GM23338 (cell line): ENCODE results near the gene CRYBG2. TPM values are rescaled to one million over a fixed set of nuclear protein-coding genes. Genes with fewer than 3 reads are reported as not detected.

Experiments used
- ATAC-seq: fragments of 200-7000 bp; cut with Tn5 transposase; 3 replicates; pipeline ENCODE4 v1.9.1; 2020
- DNase-seq: peaks from one replicate; pipeline ENCODE4 v3.0.0-alpha.2; 2015; ENCODE audit warnings: low spot score
- H2AFZ ChIP-seq: fragments of 200-600 bp; sonication (generic); 2 replicates; pipeline ENCODE4 v1.8.0; 2016; ENCODE audit warnings: antibody characterized with exemption, mild to moderate bottlenecking, moderate library complexity
- H3F3A ChIP-seq: fragments of 200-600 bp; sonication (generic); replicated peaks from 2 replicates; pipeline ENCODE4 v1.8.0; 2017; ENCODE audit warnings: antibody characterized with exemption, mixed run types, low read depth
- H3K27ac ChIP-seq: fragments of 200-600 bp; sonication (generic); 2 replicates; pipeline ENCODE4 v1.6.1; 2016; ENCODE audit warnings: low read depth
- H3K27me3 ChIP-seq: fragments of 200-600 bp; sonication (generic); 2 replicates; pipeline ENCODE4 v1.8.0; 2016; ENCODE audit warnings: mild to moderate bottlenecking, mixed run types, moderate library complexity; ENCODE audit not compliant: insufficient read depth
- H3K36me3 ChIP-seq: fragments of 200-600 bp; sonication (generic); 2 replicates; pipeline ENCODE4 v1.8.0; 2016; ENCODE audit warnings: mild to moderate bottlenecking; ENCODE audit not compliant: insufficient read depth
- H3K4me1 ChIP-seq: fragments of 200-600 bp; sonication (generic); 2 replicates; pipeline ENCODE4 v1.8.0; 2016; ENCODE audit warnings: mild to moderate bottlenecking, moderate library complexity; ENCODE audit not compliant: insufficient read depth
- H3K4me2 ChIP-seq: fragments of 200-600 bp; sonication (generic); 2 replicates; pipeline ENCODE4 v1.7.1; 2017; ENCODE audit warnings: mixed run types
- H3K4me3 ChIP-seq: fragments of 200-600 bp; sonication (generic); 2 replicates; pipeline ENCODE4 v1.6.1; 2016; ENCODE audit warnings: mixed run types
- H3K79me2 ChIP-seq: fragments of 200-600 bp; sonication (generic); replicated peaks from 2 replicates; pipeline ENCODE4 v1.8.0; 2017; ENCODE audit warnings: mild to moderate bottlenecking; ENCODE audit not compliant: insufficient read depth
- H3K9me2 ChIP-seq: fragments of 200-600 bp; sonication (generic); 2 replicates; pipeline ENCODE4 v1.8.0; 2017; ENCODE audit not compliant: insufficient read depth
- H4K20me1 ChIP-seq: fragments of 200-600 bp; sonication (generic); replicated peaks from 2 replicates; pipeline ENCODE4 v1.8.0; 2017; ENCODE audit warnings: mild to moderate bottlenecking; ENCODE audit not compliant: insufficient read depth
- H3K27ac Mint-ChIP-seq: 2 replicates; pipeline ENCODE4 v1.8.0; 2020; ENCODE audit warnings: inconsistent platforms, mild to moderate bottlenecking, moderate library complexity, mixed read lengths
- H3K27me3 Mint-ChIP-seq: 3 replicates; pipeline ENCODE4 v1.8.0; 2022; ENCODE audit warnings: low read depth, mild to moderate bottlenecking, moderate library complexity, mixed read lengths, inconsistent platforms; ENCODE audit not compliant: insufficient read depth, poor library complexity
- H3K36me3 Mint-ChIP-seq: 3 replicates; pipeline ENCODE4 v1.8.0; 2021; ENCODE audit warnings: low read depth, mild to moderate bottlenecking, inconsistent platforms, moderate library complexity, mixed read lengths
- H3K4me1 Mint-ChIP-seq: 3 replicates; pipeline ENCODE4 v1.8.0; 2020; ENCODE audit warnings: mild to moderate bottlenecking, inconsistent platforms, mixed read lengths
- H3K4me3 Mint-ChIP-seq: 3 replicates; pipeline ENCODE4 v1.8.0; 2021; ENCODE audit warnings: moderate library complexity, mild to moderate bottlenecking, inconsistent platforms, mixed read lengths
- H3K9me3 Mint-ChIP-seq: 3 replicates; pipeline ENCODE4 v1.8.0; 2020; ENCODE audit warnings: moderate library complexity, mild to moderate bottlenecking, inconsistent platforms, mixed read lengths
- CREB1 ChIP-seq: fragments of 250-450 bp; sonication (Bioruptor Pico); IDR thresholded peaks from 2 replicates; pipeline ENCODE4 v1.5.0; 2020; ENCODE audit warnings: low read depth, mild to moderate bottlenecking, moderate library complexity
- EZH2 ChIP-seq: fragments of 200-600 bp; sonication (generic); IDR thresholded peaks from one replicate; pipeline ENCODE4 v1.8.0; 2017; ENCODE audit warnings: antibody characterized with exemption, mild to moderate bottlenecking, low read depth; ENCODE audit not compliant: unreplicated experiment
- EZH2phosphoT487 ChIP-seq: fragments of 200-600 bp; sonication (generic); IDR thresholded peaks from one replicate; pipeline ENCODE4 v1.8.1; 2018; ENCODE audit warnings: antibody characterized with exemption; ENCODE audit not compliant: unreplicated experiment
- JUNB ChIP-seq: IDR thresholded peaks from one replicate; pipeline ENCODE4 v1.6.1; 2016; ENCODE audit warnings: antibody characterized with exemption; ENCODE audit not compliant: unreplicated experiment
- NANOG ChIP-seq: IDR thresholded peaks from 2 replicates; pipeline ENCODE4 v1.6.1; 2016; ENCODE audit warnings: antibody characterized with exemption, borderline replicate concordance
- POLR2AphosphoS5 ChIP-seq: IDR thresholded peaks from 2 replicates; pipeline ENCODE4 v1.6.1; 2016; ENCODE audit warnings: antibody characterized with exemption, low read depth
- STAT1 ChIP-seq: IDR thresholded peaks from one replicate; pipeline ENCODE4 v1.6.1; 2016; ENCODE audit warnings: antibody characterized with exemption; ENCODE audit not compliant: unreplicated experiment
- ZNF114 ChIP-seq: fragments of 250-450 bp; sonication (Bioruptor Pico); IDR thresholded peaks from 2 replicates; pipeline ENCODE4 v1.5.0; 2020; ENCODE audit warnings: mild to moderate bottlenecking, moderate library complexity
- ZNF331 ChIP-seq: fragments of 250-450 bp; sonication (Bioruptor Pico); IDR thresholded peaks from 2 replicates; pipeline ENCODE4 v1.5.0; 2020; ENCODE audit warnings: low read depth, mild to moderate bottlenecking, moderate library complexity
- polyA plus RNA-seq: library from polyadenylated mRNA; unstranded; fragments of >200 nt; fragmentation: Nextera tagmentation; extraction: Ambion mirVana; gene quantifications from 2 replicates; pipeline ENCODE4 v1.2.1, GENCODE V29; 2016
- total RNA-seq: library from RNA; depleted of rRNA; stranded (reverse); fragments of >200 nt; shearing (Covaris generic); gene quantifications from 2 replicates; pipeline ENCODE4 v1.2.3, GENCODE V29; 2014
- TF ChIP-seq, protein P1 (sequence below): fragments of 250-450 bp; sonication (Bioruptor Pico); IDR thresholded peaks from 2 replicates; pipeline ENCODE4 v1.5.0; 2020; ENCODE audit warnings: mild to moderate bottlenecking, moderate library complexity
- TF ChIP-seq, protein P2 (sequence below): IDR thresholded peaks from 2 replicates; pipeline ENCODE4 v1.6.1; 2016; ENCODE audit warnings: antibody characterized with exemption
- TF ChIP-seq, protein P3 (sequence below), 2 experiments: fragments of 200-600 bp in 1 of 2; sonication (generic) in 1 of 2; conservative IDR thresholded peaks; 2 replicates each; pipeline versions ENCODE4 v1.5.1 to v1.6.1; 2016 to 2017; ENCODE audit warnings: antibody characterized with exemption in 2 of 2, low read depth in 2 of 2, mild to moderate bottlenecking in 2 of 2, moderate library complexity in 1 of 2
- TF ChIP-seq, protein P4 (sequence below): IDR thresholded peaks from one replicate; pipeline ENCODE4 v1.6.1; 2018; ENCODE audit warnings: antibody characterized with exemption; ENCODE audit not compliant: unreplicated experiment

CRYBG2 gene
- total and polyA plus RNA-seq, 2 experiments from 2014 or later: 17.6 to 18.4 TPM

DNA sequence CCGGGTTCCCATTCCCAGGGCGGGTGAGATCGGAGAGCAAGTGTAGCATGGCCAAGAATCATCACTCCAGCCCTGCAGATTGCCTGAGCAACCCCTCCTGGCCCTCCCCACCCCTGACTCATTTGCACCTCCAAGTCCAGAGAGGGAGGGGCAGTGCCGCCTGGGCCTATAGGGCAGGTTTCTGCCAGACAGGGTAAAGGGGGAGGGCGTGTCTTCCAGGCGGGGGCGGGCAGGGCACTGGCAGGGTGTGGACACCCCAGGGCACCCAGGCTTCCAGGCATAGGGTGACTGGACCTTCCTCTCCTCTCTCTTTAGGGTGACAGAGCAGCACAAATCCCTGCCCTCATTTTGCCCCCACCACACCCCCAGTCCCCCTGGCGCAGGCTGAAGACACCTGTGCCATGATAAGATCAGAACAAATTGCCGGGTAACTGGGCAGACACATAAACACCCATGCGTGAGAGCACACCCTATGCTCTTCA is 3.2 kb upstream of the CRYBG2 start:
- Histone ChIP-seq H3K9me2 (no peaks in the 10 kb centered on the region), H3K79me2 (no peaks in the 10 kb centered on the region), H3K36me3 (no peaks in the 10 kb centered on the region), H3K4me1 (peaks cover 15% of the 10 kb centered on the region), H4K20me1 (no peaks in the 10 kb centered on the region), H3K27ac (no peak overlapping the region), H3K27me3 (peaks cover 26% of the 10 kb centered on the region), H3F3A (peaks cover 10% of the 10 kb centered on the region; the same call in 1 of the 2 replicates), H3K4me3 (no peak overlapping the region), H3K4me2 (no peak overlapping the region), H2AFZ (no peak overlapping the region)
- no peaks in the 10 kb centered on the region for H3K36me3 Mint-ChIP-seq
- TF ChIP-seq STAT1: no peak
- TF ChIP-seq CREB1 (CRISPR knock-in tag): no peak
- TF ChIP-seq POLR2AphosphoS5: no peak
- TF ChIP-seq, protein P1, sequence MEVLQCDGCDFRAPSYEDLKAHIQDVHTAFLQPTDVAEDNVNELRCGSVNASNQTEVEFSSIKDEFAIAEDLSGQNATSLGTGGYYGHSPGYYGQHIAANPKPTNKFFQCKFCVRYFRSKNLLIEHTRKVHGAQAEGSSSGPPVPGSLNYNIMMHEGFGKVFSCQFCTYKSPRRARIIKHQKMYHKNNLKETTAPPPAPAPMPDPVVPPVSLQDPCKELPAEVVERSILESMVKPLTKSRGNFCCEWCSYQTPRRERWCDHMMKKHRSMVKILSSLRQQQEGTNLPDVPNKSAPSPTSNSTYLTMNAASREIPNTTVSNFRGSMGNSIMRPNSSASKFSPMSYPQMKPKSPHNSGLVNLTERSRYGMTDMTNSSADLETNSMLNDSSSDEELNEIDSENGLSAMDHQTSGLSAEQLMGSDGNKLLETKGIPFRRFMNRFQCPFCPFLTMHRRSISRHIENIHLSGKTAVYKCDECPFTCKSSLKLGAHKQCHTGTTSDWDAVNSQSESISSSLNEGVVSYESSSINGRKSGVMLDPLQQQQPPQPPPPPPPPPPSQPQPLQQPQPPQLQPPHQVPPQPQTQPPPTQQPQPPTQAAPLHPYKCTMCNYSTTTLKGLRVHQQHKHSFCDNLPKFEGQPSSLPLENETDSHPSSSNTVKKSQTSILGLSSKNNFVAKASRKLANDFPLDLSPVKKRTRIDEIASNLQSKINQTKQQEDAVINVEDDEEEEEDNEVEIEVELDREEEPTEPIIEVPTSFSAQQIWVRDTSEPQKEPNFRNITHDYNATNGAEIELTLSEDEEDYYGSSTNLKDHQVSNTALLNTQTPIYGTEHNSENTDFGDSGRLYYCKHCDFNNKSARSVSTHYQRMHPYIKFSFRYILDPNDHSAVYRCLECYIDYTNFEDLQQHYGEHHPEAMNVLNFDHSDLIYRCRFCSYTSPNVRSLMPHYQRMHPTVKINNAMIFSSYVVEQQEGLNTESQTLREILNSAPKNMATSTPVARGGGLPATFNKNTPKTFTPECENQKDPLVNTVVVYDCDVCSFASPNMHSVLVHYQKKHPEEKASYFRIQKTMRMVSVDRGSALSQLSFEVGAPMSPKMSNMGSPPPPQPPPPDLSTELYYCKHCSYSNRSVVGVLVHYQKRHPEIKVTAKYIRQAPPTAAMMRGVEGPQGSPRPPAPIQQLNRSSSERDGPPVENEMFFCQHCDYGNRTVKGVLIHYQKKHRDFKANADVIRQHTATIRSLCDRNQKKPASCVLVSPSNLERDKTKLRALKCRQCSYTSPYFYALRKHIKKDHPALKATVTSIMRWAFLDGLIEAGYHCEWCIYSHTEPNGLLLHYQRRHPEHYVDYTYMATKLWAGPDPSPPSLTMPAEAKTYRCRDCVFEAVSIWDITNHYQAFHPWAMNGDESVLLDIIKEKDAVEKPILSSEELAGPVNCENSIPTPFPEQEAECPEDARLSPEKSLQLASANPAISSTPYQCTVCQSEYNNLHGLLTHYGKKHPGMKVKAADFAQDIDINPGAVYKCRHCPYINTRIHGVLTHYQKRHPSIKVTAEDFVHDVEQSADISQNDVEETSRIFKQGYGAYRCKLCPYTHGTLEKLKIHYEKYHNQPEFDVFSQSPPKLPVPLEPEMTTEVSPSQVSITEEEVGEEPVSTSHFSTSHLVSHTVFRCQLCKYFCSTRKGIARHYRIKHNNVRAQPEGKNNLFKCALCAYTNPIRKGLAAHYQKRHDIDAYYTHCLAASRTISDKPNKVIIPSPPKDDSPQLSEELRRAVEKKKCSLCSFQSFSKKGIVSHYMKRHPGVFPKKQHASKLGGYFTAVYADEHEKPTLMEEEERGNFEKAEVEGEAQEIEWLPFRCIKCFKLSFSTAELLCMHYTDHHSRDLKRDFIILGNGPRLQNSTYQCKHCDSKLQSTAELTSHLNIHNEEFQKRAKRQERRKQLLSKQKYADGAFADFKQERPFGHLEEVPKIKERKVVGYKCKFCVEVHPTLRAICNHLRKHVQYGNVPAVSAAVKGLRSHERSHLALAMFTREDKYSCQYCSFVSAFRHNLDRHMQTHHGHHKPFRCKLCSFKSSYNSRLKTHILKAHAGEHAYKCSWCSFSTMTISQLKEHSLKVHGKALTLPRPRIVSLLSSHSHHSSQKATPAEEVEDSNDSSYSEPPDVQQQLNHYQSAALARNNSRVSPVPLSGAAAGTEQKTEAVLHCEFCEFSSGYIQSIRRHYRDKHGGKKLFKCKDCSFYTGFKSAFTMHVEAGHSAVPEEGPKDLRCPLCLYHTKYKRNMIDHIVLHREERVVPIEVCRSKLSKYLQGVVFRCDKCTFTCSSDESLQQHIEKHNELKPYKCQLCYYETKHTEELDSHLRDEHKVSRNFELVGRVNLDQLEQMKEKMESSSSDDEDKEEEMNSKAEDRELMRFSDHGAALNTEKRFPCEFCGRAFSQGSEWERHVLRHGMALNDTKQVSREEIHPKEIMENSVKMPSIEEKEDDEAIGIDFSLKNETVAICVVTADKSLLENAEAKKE (CRISPR knock-in tag): no peak
- TF ChIP-seq ZNF114 (CRISPR knock-in tag): no peak
- TF ChIP-seq ZNF331: no peak
- no peak for TF ChIP-seq NANOG
- TF ChIP-seq, protein P2, sequence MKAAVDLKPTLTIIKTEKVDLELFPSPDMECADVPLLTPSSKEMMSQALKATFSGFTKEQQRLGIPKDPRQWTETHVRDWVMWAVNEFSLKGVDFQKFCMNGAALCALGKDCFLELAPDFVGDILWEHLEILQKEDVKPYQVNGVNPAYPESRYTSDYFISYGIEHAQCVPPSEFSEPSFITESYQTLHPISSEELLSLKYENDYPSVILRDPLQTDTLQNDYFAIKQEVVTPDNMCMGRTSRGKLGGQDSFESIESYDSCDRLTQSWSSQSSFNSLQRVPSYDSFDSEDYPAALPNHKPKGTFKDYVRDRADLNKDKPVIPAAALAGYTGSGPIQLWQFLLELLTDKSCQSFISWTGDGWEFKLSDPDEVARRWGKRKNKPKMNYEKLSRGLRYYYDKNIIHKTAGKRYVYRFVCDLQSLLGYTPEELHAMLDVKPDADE: no peak
- TF ChIP-seq, protein P3, sequence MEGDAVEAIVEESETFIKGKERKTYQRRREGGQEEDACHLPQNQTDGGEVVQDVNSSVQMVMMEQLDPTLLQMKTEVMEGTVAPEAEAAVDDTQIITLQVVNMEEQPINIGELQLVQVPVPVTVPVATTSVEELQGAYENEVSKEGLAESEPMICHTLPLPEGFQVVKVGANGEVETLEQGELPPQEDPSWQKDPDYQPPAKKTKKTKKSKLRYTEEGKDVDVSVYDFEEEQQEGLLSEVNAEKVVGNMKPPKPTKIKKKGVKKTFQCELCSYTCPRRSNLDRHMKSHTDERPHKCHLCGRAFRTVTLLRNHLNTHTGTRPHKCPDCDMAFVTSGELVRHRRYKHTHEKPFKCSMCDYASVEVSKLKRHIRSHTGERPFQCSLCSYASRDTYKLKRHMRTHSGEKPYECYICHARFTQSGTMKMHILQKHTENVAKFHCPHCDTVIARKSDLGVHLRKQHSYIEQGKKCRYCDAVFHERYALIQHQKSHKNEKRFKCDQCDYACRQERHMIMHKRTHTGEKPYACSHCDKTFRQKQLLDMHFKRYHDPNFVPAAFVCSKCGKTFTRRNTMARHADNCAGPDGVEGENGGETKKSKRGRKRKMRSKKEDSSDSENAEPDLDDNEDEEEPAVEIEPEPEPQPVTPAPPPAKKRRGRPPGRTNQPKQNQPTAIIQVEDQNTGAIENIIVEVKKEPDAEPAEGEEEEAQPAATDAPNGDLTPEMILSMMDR (conservative IDR thresholded peaks at IDR 0.05; ENCODE audit: low read depth in 2 of 2): no peak
- TF ChIP-seq EZH2phosphoT487: no peak
- no peak for TF ChIP-seq JUNB
- TF ChIP-seq, protein P4, sequence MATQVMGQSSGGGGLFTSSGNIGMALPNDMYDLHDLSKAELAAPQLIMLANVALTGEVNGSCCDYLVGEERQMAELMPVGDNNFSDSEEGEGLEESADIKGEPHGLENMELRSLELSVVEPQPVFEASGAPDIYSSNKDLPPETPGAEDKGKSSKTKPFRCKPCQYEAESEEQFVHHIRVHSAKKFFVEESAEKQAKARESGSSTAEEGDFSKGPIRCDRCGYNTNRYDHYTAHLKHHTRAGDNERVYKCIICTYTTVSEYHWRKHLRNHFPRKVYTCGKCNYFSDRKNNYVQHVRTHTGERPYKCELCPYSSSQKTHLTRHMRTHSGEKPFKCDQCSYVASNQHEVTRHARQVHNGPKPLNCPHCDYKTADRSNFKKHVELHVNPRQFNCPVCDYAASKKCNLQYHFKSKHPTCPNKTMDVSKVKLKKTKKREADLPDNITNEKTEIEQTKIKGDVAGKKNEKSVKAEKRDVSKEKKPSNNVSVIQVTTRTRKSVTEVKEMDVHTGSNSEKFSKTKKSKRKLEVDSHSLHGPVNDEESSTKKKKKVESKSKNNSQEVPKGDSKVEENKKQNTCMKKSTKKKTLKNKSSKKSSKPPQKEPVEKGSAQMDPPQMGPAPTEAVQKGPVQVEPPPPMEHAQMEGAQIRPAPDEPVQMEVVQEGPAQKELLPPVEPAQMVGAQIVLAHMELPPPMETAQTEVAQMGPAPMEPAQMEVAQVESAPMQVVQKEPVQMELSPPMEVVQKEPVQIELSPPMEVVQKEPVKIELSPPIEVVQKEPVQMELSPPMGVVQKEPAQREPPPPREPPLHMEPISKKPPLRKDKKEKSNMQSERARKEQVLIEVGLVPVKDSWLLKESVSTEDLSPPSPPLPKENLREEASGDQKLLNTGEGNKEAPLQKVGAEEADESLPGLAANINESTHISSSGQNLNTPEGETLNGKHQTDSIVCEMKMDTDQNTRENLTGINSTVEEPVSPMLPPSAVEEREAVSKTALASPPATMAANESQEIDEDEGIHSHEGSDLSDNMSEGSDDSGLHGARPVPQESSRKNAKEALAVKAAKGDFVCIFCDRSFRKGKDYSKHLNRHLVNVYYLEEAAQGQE: no peak
- TF ChIP-seq EZH2: no peak
- ATAC-seq (no peak), DNase-seq (no peak)
- peaks cover 33% of the 10 kb centered on the region for H3K27me3 Mint-ChIP-seq
- peaks cover 43% of the 10 kb centered on the region for H3K4me1 Mint-ChIP-seq
- H3K27ac Mint-ChIP-seq: no peak overlapping the region
- no peak overlapping the region for H3K4me3 Mint-ChIP-seq
- no peaks in the 10 kb centered on the region for H3K9me3 Mint-ChIP-seq
